ENCODE measurements around the gene UNC5C. TPM values are rescaled to one million over a fixed set of nuclear protein-coding genes. Genes with fewer than 3 reads are reported as not detected.

Gene UNC5C
- total RNA-seq, 2 donors from 2014 or later: 0.52 to 2.0 TPM

- Histone ChIP-seq H3K4me1 (no peaks in the 10 kb centered on the region), H3K27ac (no peak overlapping the region), H3K4me3 (no peak overlapping the region), H3K36me3 (replicated peaks in 1 of 2; ENCODE audit: insufficient read depth in 1 of 2, low read depth in 2 of 2) (no peaks in the 10 kb centered on the region), H3K27me3 (no peaks in the 10 kb centered on the region), H3K9me3 (no peaks in the 10 kb centered on the region)
- WGBS, 2 donors: 65 to 76% methylated on average over 2 of the region's 2 CpGs
- intact Hi-C loops (cut with DNase I): no loop called here
- no peak for TF ChIP-seq POLR2A (IDR thresholded peaks at IDR 0.05)
- TF ChIP-seq, protein P1, sequence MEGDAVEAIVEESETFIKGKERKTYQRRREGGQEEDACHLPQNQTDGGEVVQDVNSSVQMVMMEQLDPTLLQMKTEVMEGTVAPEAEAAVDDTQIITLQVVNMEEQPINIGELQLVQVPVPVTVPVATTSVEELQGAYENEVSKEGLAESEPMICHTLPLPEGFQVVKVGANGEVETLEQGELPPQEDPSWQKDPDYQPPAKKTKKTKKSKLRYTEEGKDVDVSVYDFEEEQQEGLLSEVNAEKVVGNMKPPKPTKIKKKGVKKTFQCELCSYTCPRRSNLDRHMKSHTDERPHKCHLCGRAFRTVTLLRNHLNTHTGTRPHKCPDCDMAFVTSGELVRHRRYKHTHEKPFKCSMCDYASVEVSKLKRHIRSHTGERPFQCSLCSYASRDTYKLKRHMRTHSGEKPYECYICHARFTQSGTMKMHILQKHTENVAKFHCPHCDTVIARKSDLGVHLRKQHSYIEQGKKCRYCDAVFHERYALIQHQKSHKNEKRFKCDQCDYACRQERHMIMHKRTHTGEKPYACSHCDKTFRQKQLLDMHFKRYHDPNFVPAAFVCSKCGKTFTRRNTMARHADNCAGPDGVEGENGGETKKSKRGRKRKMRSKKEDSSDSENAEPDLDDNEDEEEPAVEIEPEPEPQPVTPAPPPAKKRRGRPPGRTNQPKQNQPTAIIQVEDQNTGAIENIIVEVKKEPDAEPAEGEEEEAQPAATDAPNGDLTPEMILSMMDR (IDR thresholded peaks at IDR 0.05): no peak
- no peak for ATAC-seq
- no peak for DNase-seq
Measured at GRCh38 chr4:95428291-95429070, 120.3 kb downstream of the UNC5C start.

GRCh38 chr4:95426455-95426854 lies 122.3 kb downstream of the UNC5C start:
- ATAC-seq: no peak
- intact Hi-C loops (cut with DNase I): no loop called here
- TF ChIP-seq POLR2A (IDR thresholded peaks at IDR 0.05): no peak
- TF ChIP-seq, protein P1 (IDR thresholded peaks at IDR 0.05): no peak

GRCh38 chr4:95422436-95422835 lies 126.3 kb downstream of the UNC5C start:
- WGBS, 2 donors: 78 to 86% methylated on average over 7 of the region's 7 CpGs
- Histone ChIP-seq H3K9me3 (no peaks in the 10 kb centered on the region), H3K27me3 (no peaks in the 10 kb centered on the region), H3K36me3 (replicated peaks in 1 of 2; ENCODE audit: insufficient read depth in 1 of 2, low read depth in 2 of 2) (no peaks in the 10 kb centered on the region), H3K27ac (no peak overlapping the region), H3K4me1 (no peaks in the 10 kb centered on the region), H3K4me3 (no peak overlapping the region)
- TF ChIP-seq, protein P1 (IDR thresholded peaks at IDR 0.05): no peak
- no peak for TF ChIP-seq POLR2A (IDR thresholded peaks at IDR 0.05)
- intact Hi-C loops (cut with DNase I): no loop called here
- no peak for ATAC-seq
- DNase-seq: no peak

More at GRCh38 chr4:95426455-95426854, 122.3 kb downstream of the UNC5C start:
- no peak overlapping the region for H3K27ac ChIP-seq
- H3K4me1 ChIP-seq: no peaks in the 10 kb centered on the region
- DNase-seq: no peak
- no peak overlapping the region for H3K4me3 ChIP-seq
- H3K9me3 ChIP-seq: no peaks in the 10 kb centered on the region
- H3K27me3 ChIP-seq: no peaks in the 10 kb centered on the region
- no peaks in the 10 kb centered on the region for H3K36me3 ChIP-seq (replicated peaks in 1 of 2; ENCODE audit: insufficient read depth in 1 of 2, low read depth in 2 of 2)
- 57% methylated on average over 4 of the region's 4 CpGs for WGBS, 2 donors

GRCh38 chr4:95421869-95422268 lies 126.9 kb downstream of the UNC5C start:
- 54 to 65% methylated on average over 4 of the region's 4 CpGs for WGBS, 2 donors
- no peak overlapping the region for H3K27ac ChIP-seq
- no peaks in the 10 kb centered on the region for H3K9me3 ChIP-seq
- intact Hi-C loops (cut with DNase I): no loop called here
- no peak for ATAC-seq
- no peak for DNase-seq
- H3K36me3 ChIP-seq (replicated peaks in 1 of 2; ENCODE audit: insufficient read depth in 1 of 2, low read depth in 2 of 2): no peaks in the 10 kb centered on the region
- TF ChIP-seq, protein P1 (IDR thresholded peaks at IDR 0.05): no peak
- TF ChIP-seq POLR2A (IDR thresholded peaks at IDR 0.05): no peak
- H3K4me3 ChIP-seq: no peak overlapping the region
- no peaks in the 10 kb centered on the region for H3K4me1 ChIP-seq
- H3K27me3 ChIP-seq: no peaks in the 10 kb centered on the region

DNA sequence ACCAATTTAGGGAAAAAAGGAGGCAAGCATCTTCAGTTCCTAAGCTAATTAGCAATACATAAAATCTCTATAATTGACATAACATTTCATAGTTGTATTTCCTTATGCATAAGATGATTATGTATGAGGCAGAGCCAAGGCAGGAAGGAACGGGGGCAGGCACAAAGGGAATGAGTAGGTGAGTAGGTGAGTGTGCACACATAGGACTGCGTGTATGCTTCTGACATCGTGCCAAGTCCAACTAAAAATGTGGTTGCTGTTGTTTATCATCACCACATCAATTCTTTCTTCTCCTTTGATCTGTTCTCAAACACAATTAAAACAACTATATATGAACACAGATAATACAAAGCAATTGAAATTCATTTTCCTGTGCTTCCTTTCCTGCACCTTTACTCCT lies 131.2 kb downstream of the UNC5C start:
- DNase-seq (no peak), ATAC-seq (no peak)
- intact Hi-C loops (cut with DNase I): no loop called here
- WGBS, 2 donors: 44 to 56% methylated on average over 3 of the region's 3 CpGs
- TF ChIP-seq POLR2A (IDR thresholded peaks at IDR 0.05): no peak
- TF ChIP-seq, protein P1 (IDR thresholded peaks at IDR 0.05): no peak
- Histone ChIP-seq H3K4me3 (no peak overlapping the region), H3K27ac (no peak overlapping the region), H3K36me3 (replicated peaks in 1 of 2; ENCODE audit: insufficient read depth in 1 of 2, low read depth in 2 of 2) (no peaks in the 10 kb centered on the region), H3K27me3 (no peaks in the 10 kb centered on the region), H3K4me1 (no peaks in the 10 kb centered on the region), H3K9me3 (no peaks in the 10 kb centered on the region)
